A673 (cell line): Measurements from ENCODE around the gene TECTA. TPM values are rescaled to one million over a fixed set of nuclear protein-coding genes. Genes with fewer than 3 reads are reported as not detected.
A peak's percentile ranks its signal among the peaks of the same experiment; 100 is the strongest.

Experiments used
- BruUV-seq: library from RNA; stranded (reverse); fragments of 400-500 nt; replicated peaks from 2 replicates; lab custom pipeline; 2021; lab: Mats Ljungman, UMichigan
- CTCF ChIA-PET: fragments of 300-600 bp; sonication (Branson Sonifier 250); formaldehyde crosslinking; loops from one replicate; lab custom pipeline; 2022; ENCODE audit warnings: antibody characterized with exemption; lab: Charles Lee
- POLR2A ChIA-PET: fragments of 300-600 bp; sonication (Branson Sonifier 250); formaldehyde crosslinking; loops from one replicate; lab custom pipeline; 2022; ENCODE audit warnings: antibody characterized with exemption; ENCODE audit not compliant: low non-redundant PET; lab: Charles Lee
- DNase-seq: peaks from one replicate; pipeline ENCODE4 v3.0.0-alpha.2; 2015; ENCODE audit warnings: low spot score
- H3K27ac ChIP-seq: fragments of 200-600 bp; sonication (generic); 2 replicates; pipeline ENCODE4 v1.5.1; 2016; ENCODE audit warnings: mixed run types, low read depth, mild to moderate bottlenecking, mixed read lengths, antibody characterized with exemption, low read length; ENCODE audit not compliant: poor library complexity, severe bottlenecking
- H3K27me3 ChIP-seq: fragments of 200-600 bp; sonication (generic); replicated peaks from 2 replicates; pipeline ENCODE4 v1.6.1; 2017; ENCODE audit warnings: mixed run types, low read depth, mild to moderate bottlenecking, mixed read lengths, antibody characterized with exemption, low read length; ENCODE audit not compliant: insufficient read depth, poor library complexity
- H3K36me3 ChIP-seq: fragments of 200-600 bp; sonication (generic); 2 replicates; pipeline ENCODE4 v1.6.1; 2016; ENCODE audit warnings: mixed run types, mild to moderate bottlenecking, mixed read lengths, antibody characterized with exemption, low read length; ENCODE audit not compliant: insufficient read depth, poor library complexity, severe bottlenecking
- H3K4me1 ChIP-seq: fragments of 200-600 bp; sonication (generic); 2 replicates; pipeline ENCODE4 v1.6.1; 2017; ENCODE audit warnings: mixed run types, mild to moderate bottlenecking, mixed read lengths, antibody characterized with exemption, low read length; ENCODE audit not compliant: insufficient read depth, poor library complexity, severe bottlenecking
- H3K4me3 ChIP-seq: fragments of 200-600 bp; sonication (generic); 2 replicates; pipeline ENCODE4 v1.5.1; 2016; ENCODE audit warnings: low read depth, mixed run types, mild to moderate bottlenecking, mixed read lengths, low read length; ENCODE audit not compliant: poor library complexity, severe bottlenecking
- H3K9me3 ChIP-seq: fragments of 200-600 bp; sonication (generic); 2 replicates; pipeline ENCODE4 v1.6.1; 2016; ENCODE audit warnings: mixed run types, low read depth, mild to moderate bottlenecking, mixed read lengths, antibody characterized with exemption, low read length; ENCODE audit not compliant: poor library complexity, severe bottlenecking
- CTCF ChIP-seq: fragments of 300-800, 200-600 bp; sonication (generic); conservative IDR thresholded peaks from 2 replicates; pipeline ENCODE4 v1.5.1; 2017; ENCODE audit warnings: low read depth, mild to moderate bottlenecking, antibody characterized with exemption, low read length, moderate library complexity, mixed read lengths
- EZH2 ChIP-seq: fragments of 200-600 bp; sonication (generic); IDR thresholded peaks from 2 replicates; pipeline ENCODE4 v1.6.1; 2017; ENCODE audit warnings: borderline replicate concordance, low read depth, mild to moderate bottlenecking, mixed read lengths, antibody characterized with exemption, low read length; ENCODE audit not compliant: poor library complexity, severe bottlenecking
- intact Hi-C: fragments of 100-400 bp; cut with micrococcal nuclease; formaldehyde crosslinking; loops from one replicate; pipeline ENCODE4 v1.10.0; 2022; ENCODE audit not compliant: unreplicated experiment
- total RNA-seq: library from RNA; stranded (reverse); gene quantifications from 2 replicates; pipeline ENCODE4 v1.2.3, GENCODE V29; 2021

Gene TECTA
- total RNA-seq, 1 experiment from 2014 or later = 0.19 TPM

GRCh38 chr11:121063728-121064127 is 37.3 kb upstream of the TECTA start:
- Histone ChIP-seq H3K27ac (no peak overlapping the region), H3K9me3 (no peaks in the 10 kb centered on the region), H3K27me3 (no peaks in the 10 kb centered on the region), H3K4me1 (no peaks in the 10 kb centered on the region), H3K36me3 (peaks cover 5% of the 10 kb centered on the region), H3K4me3 (no peak overlapping the region)
- ChIA-PET POLR2A (no interaction called here), CTCF (no interaction called here)
- peak; percentile 30 for DNase-seq
- no TSS peak for BruUV-seq
- intact Hi-C loops = no loop called here
- TF ChIP-seq EZH2 (no peak), CTCF (peak; percentile 56)

- Histone ChIP-seq H3K9me3 (no peaks in the 10 kb centered on the region), H3K4me3 (no peak overlapping the region), H3K36me3 (peaks cover 3% of the 10 kb centered on the region), H3K27me3 (no peaks in the 10 kb centered on the region), H3K4me1 (no peaks in the 10 kb centered on the region), H3K27ac (no peak overlapping the region)
- intact Hi-C loops = no loop called here
- no peak for DNase-seq
- POLR2A ChIA-PET = no interaction called here
- no TSS peak for BruUV-seq
- TF ChIP-seq CTCF = no peak
- TF ChIP-seq EZH2 = no peak
- CTCF ChIA-PET = no interaction called here
Measured at GRCh38 chr11:121066623-121067022, 34.4 kb upstream of the TECTA start.

GRCh38 chr11:121067026-121067425 is 34.0 kb upstream of the TECTA start:
- peaks cover 3% of the 10 kb centered on the region for H3K36me3 ChIP-seq
- intact Hi-C loops = no loop called here
- H3K27me3 ChIP-seq = no peaks in the 10 kb centered on the region
- BruUV-seq = no TSS peak
- H3K4me3 ChIP-seq = no peak overlapping the region
- ChIA-PET POLR2A (no interaction called here), CTCF (no interaction called here)
- no peaks in the 10 kb centered on the region for H3K4me1 ChIP-seq
- H3K27ac ChIP-seq = no peak overlapping the region
- no peaks in the 10 kb centered on the region for H3K9me3 ChIP-seq
- TF ChIP-seq EZH2 = no peak
- TF ChIP-seq CTCF = no peak
- no peak for DNase-seq
